VCaP (cell line): ENCODE measurements around the gene C3orf22.

Source experiments
- H3K27ac ChIP-seq: fragments of 450-650 bp; 2 replicates; pipeline ENCODE4 v1.5.1; 2017
- CTCF ChIP-seq: fragments of 450-650 bp; conservative IDR thresholded peaks from 2 replicates; pipeline ENCODE4 v1.5.1; 2017; ENCODE audit warnings: mild to moderate bottlenecking, moderate library complexity

C3orf22 gene

DNA sequence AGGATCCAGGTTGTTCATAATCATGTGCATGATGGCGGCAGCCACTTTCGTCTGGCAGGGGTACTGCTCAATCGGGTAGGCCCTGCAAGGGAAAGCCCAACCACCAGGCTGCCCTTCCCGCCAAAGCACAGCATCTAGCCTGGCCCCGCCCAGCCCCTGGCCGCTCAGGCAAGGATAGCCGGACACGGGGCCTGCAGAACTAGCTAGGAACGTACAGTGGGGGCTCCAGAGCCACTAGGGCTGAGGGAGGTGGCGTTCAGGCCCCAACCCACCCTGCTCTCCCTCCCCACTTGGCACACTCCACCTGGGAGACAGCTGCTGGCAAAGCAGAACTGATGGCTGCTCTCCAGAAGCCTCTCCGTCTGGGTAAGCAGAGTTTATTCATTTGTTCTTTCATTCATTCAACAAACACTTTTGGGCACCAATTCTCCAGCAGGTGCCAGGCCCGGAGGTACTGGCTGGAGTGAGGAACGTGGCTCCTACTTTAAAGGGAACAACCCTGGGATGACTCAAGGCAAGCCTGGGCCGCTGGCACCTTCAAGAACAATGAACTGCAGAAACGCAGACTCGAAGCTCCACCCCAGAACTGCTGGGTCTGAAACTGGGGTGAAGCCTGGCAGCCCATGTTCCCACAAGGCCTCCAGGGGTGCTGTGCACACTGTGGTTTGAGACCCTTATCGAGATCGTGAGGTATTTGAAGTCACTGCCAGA is 49.0 kb downstream of the C3orf22 start:
- no peak overlapping the region for H3K27ac ChIP-seq
- no peak for TF ChIP-seq CTCF

- TF ChIP-seq CTCF, result no peak
- H3K27ac ChIP-seq, result no peak overlapping the region
Measured at GRCh38 chr3:126508564-126508964, 50.2 kb downstream of the C3orf22 start.

DNA sequence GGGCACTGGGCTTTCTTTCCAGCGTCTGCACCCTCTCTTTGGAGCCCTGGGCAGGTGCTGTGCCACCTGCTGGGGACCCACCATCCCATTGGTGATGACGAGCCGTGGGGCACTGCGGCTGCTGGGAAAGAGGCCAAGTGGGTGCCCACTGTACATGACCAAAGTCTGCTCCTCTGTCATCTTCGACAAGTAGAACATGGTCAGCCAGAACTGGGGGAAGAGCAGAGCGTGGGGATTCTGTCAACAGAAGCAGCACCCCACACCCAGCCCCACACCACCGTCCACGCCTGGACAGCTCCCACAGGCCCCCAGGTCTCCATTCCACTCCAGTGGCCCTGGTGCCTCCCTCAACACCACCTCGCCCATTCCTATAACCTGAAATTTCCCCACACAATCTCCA is 50.8 kb downstream of the C3orf22 start:
- H3K27ac ChIP-seq, result no peak overlapping the region
- TF ChIP-seq CTCF, result no peak

DNA sequence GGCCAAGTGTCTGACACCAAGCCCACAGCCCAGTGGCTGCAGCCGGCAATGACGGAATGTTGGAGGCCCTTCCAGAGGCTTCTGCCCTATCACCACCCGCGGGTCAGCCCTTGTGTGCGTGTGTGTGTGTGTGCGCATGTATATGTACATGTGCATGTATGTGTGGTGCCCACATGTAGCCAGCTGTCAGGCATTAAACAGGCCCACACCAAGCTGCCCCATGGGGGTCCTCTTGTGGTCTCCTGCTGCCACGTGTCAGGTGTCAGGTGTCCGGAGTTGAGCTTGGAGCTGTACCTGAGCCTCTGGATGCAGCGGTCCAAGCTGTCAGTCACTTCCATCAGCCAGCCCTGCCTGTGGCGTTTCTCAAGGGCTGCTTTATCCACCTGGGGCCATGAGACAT is 55.0 kb downstream of the C3orf22 start:
- no peak overlapping the region for H3K27ac ChIP-seq
- no peak for TF ChIP-seq CTCF

DNA sequence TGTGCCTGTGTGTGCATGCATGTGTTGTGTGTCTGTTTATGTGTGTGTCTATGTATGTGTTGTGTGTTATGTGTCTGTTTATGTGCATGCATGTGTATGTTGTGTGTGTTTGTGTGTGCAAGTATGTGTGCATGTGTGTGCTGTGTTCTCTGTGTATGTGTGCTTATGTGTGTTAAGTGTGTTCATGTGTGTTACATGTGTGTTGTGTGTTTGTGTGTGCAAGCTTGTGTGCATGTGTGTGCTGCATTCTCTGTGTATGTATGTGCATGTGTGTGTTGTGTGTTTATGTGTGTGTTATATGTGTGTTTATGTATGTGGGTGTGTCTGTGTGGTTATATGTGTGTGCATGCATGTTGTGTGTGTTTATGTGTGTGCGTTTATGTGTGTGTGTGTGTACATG is 56.1 kb downstream of the C3orf22 start:
- no peak for TF ChIP-seq CTCF

DNA sequence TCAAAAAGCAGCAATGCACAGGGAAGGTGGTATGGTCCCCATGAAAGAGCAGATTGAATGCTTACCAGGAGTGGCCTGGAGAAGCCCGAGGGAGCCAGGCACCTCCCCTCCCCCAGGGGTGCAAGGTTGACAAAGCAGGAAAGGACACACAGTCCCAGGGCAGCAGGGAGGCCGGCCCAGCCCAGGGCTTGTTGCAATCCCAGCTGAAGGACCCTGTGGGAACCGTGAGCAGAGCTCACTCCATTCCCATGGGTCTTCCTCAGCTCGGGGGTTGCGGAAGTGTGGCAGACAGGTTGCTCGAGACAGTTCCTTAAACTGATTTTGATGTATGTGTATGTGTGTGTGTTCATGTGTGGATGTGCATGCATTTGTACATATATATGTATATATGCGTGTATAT is 57.0 kb downstream of the C3orf22 start:
- H3K27ac ChIP-seq, result no peak overlapping the region
- no peak for TF ChIP-seq CTCF

More for the DNA sequence above, 56.1 kb downstream of the C3orf22 start:
- no peak overlapping the region for H3K27ac ChIP-seq

- TF ChIP-seq CTCF, result no peak
- H3K27ac ChIP-seq, result no peak overlapping the region
Measured at GRCh38 chr3:126501054-126501453, 57.7 kb downstream of the C3orf22 start.
